Dedifferentiated amniotic fluid mesenchymal stem cell (primary cell): ENCODE data around the gene TMEM138.
A peak's percentile ranks its signal among the peaks of the same experiment; 100 is the strongest.

Experiments
- DNase-seq: peaks from one replicate; pipeline ENCODE4 v3.0.0-alpha.2; 2016; ENCODE audit errors: extremely low spot score

The TMEM138 gene

DNA sequence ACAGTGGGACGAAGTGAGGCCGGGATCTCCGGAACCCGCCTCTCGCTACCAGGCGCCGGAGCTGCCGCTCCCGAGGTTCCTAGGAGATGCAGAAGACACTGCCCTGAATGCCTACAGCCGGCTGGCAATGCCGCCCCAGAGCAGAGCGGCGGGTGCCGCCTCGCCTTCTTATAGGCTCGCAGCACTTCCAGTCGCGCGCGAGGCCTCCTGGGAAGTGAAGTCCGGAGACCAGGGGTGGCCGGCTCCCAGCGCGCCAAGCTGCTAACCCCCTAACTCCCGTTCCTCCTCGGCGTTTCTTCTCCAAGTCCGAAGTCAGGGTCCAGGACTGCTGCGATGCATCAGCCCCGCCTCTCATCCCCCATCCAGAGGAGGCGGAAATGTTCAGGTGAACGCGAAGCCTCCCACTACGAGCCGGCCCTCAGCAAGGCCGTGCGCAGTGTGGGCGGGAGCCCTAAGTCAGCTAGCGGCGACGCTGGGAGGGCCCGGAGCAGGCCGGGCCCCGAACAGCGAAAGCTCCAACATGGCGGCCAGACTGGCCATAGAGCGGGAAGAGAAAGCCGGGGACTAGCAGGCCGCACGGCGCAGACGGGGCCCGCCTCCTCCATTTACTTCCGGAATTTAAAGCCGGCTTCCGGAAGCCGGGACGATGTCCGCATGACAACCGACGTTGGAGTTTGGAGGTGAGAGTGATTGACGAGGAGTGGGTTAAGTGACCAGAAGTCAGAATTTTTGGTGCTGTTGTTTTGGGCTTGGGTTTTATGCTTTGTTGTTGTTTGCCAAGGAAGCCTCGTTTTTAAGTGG is at the start of gene TMEM138, which contains the start of gene CYB561A3:
Gene TMEM138 (plus strand): TSS at position 634 of the 801 bp plus-strand sequence. CDS start 2,017 bp downstream, outside the sequence.
Gene CYB561A3 (minus strand): TSS at position 142 of the 801 bp plus-strand sequence. CDS start 5,169 bp downstream, outside the sequence.
- DNase-seq = peak; percentile 94

DNA sequence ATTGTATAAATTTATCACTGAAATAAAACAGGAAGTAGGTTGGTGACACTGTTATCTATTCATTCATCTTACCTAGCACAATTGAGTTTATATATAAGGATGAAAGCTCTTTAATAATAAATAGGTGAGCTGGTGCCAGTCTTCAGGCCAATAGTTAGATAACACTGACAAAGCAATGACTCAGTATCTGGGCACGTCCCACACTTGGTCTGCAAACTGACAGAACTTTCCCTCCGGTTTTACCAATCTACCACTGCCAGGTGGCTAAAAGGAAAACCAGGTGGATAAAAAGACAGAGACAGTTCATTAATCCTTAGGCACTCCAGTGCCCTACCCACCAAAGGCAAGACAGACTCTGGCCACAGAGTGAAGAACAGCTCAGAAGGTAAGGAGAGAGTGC is 46.9 kb upstream of the TMEM138 start:
- no peak for DNase-seq

DNA sequence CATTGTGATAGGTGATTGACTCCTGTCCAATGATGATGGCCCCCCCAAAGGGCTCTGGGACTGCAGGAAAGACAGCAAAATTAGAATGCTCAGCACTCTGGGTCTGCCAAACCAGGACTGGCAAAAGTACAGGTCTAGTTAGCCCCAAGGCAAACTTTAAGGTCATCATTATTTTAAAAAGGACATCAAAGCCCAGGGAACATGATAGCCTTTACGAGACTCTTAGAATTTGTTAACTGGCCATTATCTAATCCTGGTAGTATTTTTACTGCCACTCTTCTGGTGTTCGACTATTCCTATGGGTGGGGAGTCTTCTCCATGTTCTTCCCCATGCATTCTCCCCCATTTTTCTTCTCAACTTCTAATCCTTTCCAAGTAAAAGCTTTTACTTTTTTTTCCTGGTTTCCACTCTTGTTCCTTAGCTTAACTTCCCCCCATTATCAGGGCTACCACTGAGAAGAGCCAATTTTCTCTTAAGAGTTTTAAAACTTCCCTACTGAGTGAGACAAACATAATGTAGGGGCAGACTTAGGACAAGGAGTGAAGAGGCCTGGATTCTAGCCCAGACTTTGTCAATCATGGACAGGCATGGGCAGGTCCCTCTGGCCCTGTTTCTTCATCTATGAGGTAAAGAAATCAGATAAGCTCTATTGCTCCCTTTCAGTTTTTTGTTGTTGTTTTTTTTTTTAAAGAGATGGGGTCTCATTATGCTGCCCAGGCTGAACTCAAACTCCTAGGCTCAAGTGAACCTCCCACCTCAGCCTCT is 36.3 kb upstream of the TMEM138 start:
- DNase-seq = no peak

DNA sequence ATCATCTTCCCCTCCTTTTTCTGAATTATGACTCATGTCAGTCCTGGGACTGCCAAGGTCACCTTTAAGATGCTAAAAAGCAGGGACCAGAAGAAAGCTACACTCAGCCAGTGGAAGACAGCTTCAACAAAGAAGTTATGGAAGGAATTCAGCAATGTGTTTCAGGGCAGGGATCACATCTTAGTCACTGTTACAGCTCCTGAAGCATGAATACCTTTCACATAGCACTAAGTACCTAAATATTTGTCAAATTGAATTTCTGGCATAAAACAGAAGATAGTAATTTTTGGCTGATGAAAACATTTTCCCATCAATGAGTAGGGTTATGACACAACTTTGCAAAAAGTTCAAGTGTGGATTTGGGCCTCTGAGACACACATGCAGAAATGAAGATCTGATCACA is 34.5 kb upstream of the TMEM138 start:
- no peak for DNase-seq

DNA sequence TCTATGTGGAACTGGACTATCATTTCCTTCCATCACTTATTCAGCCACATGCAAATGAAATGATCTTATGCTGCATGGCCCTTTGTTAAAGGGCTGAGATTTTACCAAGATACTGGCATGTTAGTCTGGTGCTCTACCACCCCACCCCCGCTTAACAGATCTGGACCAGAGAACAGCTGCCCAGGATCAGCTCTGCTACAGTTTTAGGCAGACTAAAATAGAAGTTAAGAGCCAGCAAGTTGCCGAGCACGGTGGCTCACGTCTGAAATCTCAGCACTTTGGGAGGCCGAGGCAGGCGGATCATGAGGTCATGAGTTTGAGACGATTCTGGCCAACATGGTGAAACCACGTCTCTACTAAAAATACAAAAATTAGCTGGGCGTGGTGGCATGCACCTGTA is 33.8 kb upstream of the TMEM138 start:
- DNase-seq = no peak

DNA sequence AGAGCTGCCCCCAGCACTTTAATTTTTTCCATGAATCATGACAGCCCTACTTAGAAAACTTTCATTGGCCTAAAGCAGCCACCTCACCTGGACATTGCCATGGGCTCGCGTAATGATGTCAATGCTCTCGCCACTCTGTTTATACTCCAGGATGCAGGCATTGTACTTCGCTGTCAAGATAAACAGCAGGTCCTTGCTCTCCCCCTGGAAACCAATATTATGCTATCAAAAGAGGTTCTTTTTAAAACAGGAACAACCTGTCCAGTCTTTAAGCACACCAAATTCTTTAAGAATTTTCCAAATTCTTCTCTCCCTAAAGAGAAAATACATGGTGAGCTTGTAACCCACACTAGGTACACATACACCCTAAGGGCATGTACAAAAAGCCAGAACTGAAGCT is 32.3 kb upstream of the TMEM138 start:
- DNase-seq = no peak

DNA sequence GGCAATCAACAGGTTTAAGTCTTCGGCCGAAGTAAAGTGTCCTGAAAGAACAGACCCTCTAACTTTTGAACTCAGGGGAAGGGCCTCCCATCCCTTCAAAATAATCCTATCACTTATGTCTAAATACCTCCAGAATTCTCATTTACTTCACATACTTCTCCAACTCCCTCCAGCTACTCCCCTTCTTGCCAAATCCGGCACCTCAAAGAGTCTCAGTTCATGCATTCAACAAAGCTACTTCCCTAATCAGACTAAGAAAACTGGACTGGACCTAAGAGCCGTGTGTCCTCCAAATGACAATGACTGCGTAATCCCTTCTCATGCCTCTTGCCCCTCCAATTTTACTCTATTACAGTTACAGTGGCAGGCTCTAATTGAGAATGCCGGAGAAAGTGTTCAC is 30.5 kb upstream of the TMEM138 start:
- DNase-seq = no peak

DNA sequence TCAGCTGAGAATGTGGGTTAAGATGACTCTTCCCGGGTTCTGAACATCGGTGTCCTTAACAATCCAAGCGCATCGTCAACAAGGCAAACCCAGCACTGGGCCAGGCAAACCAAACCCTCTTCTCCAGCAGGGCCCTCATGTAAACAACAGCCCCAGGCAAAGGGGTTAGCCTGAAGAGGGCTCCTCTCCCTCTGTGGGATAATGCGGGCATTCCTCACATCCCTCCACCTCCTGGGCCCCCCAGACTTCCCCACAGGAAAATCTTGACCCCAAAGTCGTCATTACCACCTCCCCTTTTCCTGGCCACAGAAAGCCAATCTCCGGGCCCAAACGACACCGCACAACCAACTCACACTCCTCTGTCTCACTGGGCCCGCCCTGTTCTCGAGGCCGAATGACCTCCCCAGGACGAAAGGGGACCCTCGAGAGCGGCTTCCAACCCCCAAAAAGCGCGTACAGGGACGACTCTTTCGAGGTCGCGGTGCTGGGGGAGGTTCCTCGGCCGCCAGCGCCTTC is 29.8 kb upstream of the TMEM138 start:
- no peak for DNase-seq

DNA sequence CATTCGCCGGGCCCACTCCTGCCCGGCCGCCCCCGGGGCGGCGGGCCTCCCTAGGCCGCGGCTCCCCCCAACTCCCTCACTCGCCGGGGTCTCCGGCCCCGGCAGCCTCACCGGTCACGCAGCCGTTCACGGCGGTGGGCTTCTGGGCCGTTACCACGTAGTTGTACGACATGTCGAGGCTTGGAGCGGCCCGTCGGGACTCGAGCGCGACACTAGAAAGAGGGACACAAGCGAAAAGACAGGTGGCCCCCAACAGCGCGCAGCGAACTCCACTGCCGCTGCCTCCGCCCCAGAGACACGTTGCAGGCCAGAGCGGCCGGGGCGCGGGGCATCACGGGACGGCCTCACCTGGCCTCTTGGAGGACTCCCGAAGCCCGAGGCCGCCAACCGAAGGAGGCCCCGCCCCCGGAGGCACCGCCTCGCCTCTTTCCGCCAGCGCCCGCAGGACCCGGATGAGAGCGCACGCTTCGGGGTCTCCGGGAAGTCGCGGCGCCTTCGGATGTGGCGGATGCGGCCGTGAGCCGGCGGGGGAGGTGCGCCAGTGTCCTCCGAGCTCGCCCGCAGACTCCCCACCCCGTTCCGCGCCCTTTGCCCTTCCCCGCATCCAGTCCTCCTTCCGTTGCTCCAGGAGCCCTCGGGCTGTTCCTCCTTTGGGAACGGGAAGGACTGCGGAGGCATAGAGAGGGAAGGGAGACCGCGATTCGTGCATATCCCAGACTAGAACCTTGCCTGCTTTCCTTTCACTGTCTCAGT is 29.2 kb upstream of the TMEM138 start, which contains the start of the genes DDB1 and TKFC:
Gene DDB1 (minus strand): TSS at position 309 of the 753 bp plus-strand sequence. CDS start 137 bp downstream, at position 172.
Gene TKFC (plus strand): TSS at position 432 of the 753 bp plus-strand sequence. CDS start 1,501 bp downstream, outside the sequence.
- peak; percentile 67 for DNase-seq

DNA sequence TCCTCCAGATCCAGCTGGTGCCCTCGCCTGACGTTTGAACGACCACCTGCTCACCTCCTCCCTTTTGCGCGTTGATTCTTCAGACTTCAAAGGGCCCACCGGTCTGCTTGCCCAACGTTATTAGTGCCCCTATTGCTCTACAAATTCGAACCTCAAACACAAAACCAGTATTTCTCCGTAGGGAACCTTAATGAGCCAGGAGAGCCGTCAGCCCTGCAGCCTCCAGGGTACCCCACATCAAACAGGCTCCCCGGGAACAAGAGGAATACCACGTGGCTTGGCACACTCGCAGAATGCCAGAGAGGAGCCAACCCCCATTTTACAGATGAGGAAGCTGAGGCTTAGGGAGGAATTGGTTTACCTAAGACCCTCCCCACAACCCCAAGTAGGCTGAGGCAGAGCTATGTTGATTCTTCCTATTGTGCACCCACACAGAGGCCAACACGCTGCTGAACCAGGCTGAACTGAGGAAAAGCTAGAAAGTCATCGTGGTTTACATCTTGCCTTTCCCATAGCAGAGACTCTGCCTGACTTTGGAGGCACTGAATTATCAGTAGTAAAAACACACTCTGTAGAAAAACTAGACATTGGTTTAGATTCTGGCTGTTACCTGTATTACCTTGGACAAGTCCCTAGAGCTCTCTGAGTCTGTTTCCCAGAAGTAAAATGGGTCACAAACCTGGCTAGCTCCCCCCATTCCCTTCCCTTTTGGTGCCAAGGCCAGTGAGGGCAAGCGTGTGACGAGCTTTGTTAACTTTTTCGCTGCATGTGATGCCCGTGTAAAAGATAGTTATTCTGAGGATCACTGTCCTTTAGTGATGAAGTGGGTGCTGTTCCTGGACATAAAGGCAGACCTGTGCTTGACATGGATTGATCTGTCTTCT is 28.4 kb upstream of the TMEM138 start:
- DNase-seq = no peak

DNA sequence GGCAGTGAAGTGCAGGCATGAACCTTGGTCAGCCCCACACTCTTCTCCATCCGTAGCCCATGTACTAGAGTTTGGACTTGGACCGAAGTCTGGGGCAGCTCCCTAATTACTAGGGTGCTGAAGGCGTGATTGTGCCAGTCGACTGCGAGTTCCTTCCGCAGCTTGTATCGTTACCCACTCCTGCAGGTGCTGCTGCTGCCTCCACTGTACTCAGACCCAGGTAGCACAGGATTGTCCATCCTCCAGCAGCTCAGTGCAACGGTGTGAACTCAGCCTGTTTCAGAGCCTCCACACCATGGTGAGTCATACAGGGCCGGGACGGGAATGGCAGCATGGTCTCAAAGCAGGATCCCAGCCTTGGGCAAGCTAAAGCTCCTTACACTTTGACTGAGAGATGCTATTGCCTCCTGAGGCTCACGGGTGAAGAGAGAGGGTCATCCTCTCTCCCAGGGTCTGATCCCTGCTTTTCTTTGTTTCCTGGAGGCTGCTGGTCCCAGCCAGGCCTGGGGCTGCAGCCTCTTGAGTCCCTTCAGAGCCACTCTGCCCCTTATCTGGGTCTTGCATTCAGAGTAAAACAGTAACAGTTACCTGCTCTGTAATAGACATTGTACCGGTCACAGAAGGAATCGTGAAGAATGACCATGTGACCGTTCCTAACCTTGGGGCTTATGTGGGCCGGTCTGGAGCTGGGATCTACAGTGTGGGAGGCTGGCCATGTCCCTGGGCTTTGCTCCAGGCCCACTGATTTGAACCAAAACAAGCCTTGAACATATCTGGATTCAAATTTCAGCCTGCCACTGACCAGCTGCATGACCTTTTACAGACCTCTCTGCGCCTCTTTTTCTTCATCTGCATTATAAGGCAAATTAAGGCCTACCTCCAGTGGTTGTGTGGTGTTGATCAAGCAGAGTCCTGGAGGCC is 27.5 kb upstream of the TMEM138 start:
- DNase-seq = no peak

DNA sequence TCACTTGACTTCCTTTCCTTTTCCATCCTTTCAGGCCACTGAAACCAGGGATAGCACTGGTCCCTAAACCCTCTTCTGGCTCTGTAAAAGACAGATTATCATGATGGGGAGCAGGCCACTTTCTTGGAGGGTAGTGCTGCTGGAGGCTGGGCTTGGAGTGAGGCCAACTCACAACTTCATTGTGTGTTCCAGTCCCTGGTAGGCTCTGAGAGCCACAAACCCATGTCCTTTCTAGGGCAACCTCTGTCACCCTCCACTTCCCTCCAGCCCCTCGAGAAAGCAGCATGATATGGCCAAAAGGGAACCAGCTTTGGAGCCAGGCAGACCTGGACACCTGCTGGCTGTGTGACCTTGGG is 26.8 kb upstream of the TMEM138 start:
- DNase-seq = no peak

DNA sequence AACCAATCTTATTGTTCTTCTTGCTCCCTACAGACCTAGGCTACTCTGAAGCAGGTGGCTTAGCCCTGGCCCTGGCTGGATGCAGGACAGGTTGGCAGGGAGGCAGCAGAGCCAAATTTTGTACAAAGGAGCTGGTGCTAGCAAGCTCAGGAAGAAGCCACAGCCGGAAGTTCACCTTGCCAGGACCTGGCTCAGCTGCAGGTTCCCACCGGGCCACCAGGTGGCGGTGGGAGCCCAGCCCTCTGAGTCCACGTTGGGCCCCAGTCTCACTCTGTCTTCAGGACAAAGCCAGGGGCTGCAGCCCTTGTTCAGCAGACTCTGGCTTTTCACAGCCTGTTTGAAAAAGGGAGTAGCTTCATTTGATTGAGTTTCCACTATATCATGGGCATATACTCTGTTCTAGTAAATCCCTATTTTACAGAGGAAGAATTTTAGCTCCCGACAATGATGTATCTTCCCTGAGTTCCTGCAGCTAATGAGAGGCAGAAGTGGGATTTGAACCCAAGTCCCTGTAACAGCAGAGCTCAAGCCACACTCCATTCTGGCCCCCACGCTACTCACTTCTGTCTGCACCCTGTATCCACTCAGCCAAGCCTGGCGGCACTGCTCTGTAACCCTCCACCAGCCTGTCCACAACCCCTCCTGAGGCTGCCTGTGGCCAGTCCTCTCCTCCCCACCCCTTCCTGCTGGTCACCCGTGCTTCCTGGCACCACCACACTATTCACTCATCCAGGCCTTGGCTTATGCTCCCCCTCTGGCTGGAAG is 25.8 kb upstream of the TMEM138 start:
- DNase-seq = peak; percentile 53

DNA sequence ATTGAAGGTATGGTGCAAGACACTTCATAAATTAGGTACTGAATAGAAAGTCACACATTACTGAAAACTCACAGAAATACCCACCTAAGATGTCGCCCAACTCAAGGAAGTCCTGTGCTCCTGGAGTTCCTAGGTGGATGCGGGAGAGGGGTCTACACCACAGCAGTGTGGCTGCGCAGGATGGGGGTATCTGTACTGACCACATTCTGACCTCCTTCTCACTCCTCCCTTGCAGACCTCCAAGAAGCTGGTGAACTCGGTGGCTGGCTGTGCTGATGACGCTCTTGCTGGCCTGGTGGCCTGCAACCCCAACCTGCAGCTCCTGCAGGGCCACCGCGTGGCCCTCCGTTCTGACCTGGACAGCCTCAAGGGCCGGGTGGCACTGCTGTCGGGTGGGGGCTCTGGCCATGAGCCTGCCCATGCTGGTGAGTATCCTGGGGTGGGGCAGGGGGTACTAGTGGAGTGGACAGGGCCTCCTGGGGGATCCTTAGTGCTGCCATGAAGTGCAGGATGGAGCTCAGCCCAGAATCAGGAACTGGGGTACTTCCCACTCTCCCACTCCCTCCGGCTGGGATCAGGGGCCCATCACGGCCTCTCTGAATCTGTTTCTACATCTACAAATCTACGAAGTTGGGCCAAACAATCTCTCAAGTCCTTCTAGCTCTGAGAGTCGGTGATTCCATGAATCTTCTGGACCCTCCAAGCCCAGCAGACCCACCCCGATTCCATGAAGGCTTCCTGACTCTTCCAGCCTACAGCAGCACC is 24.3 kb upstream of the TMEM138 start:
- no peak for DNase-seq

DNA sequence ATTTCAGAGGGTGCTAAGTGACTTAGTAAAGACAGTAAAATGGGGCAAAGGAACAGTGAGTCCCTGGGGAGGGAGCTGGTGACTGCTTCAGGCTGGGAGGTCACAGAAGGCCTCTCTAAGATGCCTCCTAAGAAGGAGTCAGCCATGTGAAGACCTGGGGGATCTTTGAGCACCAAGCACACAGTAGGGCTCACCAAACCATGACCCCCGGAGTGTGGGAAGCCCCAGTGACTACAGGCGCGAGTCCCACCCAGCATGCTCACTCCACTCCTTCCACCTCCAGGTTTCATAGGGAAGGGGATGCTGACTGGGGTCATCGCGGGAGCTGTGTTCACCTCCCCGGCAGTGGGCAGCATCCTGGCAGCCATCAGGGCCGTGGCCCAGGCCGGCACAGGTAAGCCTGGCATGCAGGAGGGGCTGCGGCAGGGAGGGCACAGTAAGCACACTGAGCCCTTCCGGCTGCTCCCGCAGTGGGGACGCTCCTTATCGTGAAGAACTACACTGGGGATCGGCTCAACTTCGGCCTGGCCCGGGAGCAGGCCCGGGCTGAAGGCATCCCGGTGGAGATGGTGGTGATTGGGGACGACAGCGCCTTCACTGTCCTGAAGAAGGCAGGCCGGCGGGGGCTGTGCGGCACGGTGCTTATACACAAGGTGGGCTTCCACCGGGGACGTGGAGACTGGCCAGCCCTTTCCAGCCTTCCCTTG is 23.2 kb upstream of the TMEM138 start:
- no peak for DNase-seq

DNA sequence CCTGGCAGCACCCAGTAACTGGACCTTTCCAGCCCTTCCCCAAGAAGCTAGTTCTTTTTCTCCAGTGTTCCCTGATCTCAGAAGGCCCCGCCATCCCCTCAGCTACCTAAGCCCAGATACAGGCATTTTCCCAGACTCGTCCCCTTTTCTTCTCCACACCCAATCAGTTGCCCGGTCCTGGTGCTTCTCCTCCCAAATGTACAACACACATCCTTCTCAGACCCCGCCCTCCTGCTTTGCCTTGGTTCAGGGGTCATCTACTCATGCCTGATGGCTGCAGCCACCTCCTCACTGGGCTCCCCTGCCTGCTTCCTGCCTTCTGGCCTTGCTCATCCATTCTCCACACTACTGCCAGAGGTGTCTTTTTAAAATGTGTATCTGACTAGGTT is 22.7 kb upstream of the TMEM138 start:
- DNase-seq = no peak

DNA sequence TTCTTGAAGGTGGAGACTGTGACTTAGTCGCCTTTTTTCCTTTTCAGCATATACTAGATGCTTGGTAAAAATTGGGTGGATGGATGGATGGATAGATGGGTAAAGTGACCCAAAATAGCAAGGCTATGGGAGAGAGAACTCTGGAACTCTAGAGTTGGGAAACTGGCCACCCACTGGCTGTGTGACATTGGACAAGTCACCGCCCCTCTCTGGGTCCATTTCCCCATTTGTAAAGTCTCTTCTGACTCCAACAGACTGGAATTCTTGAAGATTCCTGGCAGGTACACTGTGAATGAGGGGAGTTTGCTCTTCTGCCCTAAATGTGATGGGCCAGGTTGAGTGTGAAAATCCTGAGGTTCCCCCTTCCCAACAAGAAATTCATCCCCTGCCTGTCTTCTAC is 21.2 kb upstream of the TMEM138 start:
- DNase-seq = no peak

DNA sequence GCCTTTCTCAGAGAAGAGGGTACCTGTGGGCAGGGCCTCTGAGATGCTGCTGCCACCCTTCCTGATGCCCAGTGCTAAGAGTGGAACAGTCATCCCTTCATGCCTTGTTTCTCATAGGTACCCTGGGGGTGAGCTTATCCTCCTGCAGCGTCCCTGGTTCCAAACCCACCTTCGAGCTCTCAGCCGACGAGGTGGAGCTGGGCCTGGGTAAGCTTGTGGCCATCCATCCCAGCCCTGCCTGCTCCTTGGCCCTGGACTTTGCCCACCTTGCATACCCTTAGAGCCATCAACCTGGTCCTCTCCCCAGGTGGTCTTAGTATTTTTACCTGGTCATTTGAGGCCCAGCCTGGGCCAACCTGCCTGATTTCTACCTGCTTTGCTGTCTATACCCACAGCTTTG is 20.5 kb upstream of the TMEM138 start:
- DNase-seq = no peak
